Left renal pelvis (tissue), 4 donors: Measurements from ENCODE around the gene PAPPA. TPM values are rescaled to one million over a fixed set of nuclear protein-coding genes. Genes with fewer than 3 reads are reported as not detected.

Source experiments
- DNase-seq, 4 donors: peaks; one replicate each; pipeline ENCODE4 v3.0.0-alpha.2; 2013; ENCODE audit warnings: low read depth in 4 of 4, low spot score in 3 of 4
- polyA plus RNA-seq, 4 donors: library from polyadenylated mRNA; unstranded; fragments of 120-200 nt; gene quantifications; one replicate each; pipeline ENCODE4 v1.2.1, GENCODE V29; 2013; ENCODE audit not compliant: insufficient read length in 4 of 4

Gene PAPPA
- polyA plus RNA-seq, 4 donors: 1.6 to 8.8 (median 4.2) TPM

- no peak for DNase-seq
Observed at GRCh38 chr9:116334546-116335150, 181.1 kb downstream of the PAPPA start.

DNA sequence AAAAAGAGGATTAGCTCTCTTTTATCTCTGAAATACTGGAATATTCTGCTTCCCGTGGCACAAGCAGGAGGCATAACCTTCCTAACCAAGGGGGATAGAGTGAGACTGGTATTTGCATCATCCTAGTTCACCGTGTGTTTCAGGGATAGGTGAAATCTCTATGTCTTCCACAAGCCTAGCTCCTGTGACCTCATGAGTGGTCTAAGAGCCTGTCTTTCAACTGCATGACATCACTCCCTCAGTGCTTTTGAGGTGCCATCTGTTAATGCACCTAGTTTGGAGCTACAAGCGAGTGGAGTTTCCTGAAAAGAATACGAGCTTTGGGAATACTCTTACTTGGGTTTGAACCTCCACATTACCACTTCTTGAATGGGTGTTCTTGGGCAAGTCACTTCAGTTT lies 181.8 kb downstream of the PAPPA start:
- no peak for DNase-seq

DNA sequence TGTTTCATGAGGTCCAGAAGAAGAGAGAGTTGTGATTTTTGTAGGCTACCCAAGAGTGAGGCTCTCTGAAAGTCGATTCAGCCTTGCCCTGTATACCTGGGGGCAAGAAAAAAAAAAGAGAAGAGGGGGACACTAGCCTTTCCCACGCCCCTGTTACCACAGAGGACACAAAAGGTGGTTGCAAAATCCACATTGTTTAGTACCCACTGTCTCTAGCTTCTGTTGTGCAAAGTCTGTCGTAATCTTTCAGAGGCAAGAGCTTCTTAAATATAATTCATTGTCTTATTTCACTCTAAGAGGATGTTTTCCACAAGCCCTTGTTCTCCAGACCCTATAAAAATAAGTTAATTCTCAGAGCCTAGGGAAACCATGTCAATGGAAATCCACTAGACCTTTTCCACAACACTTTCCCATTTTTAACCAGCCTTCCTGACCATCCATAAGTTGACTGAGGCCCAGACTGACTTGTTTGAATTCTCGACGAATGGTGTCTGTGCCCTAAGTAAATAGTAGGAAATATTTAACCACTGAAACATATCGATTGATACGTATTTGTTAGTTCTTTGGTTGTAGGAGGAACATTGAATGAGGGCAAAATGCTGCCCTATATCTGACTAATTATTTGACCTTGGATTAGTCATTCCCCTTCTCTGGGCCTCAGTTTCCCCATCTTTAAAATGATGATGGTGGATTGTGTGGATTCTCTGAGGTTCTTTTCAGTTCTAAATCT lies 182.7 kb downstream of the PAPPA start:
- no peak for DNase-seq

DNA sequence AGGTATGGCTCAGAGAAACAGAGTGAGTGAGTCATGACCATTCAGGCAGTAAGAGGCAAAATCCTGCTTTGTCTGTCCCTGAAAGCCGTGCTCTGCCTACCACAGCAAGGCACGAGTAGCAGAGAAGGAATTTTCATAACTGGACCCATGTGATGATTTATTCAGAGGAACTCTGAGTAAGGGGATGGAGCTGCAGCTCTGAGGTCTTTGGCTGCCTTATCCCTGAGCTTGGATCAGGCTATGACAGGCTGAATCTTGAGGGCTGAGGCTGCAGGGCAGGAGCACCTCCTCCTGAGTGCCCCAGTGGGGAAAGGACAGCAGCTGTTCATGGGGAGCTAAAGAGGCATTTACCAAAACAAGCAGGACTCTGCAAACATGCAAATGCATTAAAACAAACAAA lies 183.4 kb downstream of the PAPPA start:
- DNase-seq: no peak

DNA sequence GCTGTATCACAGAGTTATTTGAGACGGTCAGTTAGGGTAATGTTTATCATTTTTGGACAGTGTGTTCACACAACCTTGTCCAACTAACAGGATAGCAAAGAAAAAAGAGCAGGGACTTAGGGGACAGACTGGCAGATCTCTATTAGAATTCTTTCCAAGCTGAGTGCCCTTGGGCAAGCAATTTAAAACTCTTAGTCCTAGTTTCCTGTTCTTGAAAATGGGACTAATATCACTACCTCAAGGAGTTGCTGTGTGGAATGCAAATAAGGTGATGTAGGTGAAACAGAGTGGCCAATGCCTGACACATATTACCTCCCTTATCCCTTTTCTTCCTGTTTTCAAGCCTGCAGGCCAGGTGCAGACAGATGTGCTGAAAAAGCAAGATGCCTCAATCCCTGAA lies 186.7 kb downstream of the PAPPA start:
- no peak for DNase-seq

DNA sequence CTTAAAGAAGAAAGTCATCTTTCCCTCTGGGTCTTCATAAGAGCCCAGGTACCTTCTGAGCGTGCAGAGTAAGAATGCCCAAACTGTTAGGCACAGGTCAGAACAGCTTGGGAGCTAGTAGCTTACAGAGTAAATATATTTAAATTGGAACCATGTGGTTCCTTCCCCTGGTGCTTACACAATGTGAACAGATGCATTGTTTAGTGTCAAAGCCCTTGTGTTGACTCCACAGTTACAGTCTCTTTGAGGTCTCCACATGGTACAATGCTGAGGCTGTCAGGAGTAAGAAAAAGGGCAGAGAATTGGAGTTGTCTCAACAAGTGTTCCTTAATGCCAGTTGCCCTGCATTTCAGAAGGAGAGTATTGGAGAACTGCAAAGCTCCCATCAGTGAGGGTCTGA lies 188.5 kb downstream of the PAPPA start:
- DNase-seq: no peak

DNA sequence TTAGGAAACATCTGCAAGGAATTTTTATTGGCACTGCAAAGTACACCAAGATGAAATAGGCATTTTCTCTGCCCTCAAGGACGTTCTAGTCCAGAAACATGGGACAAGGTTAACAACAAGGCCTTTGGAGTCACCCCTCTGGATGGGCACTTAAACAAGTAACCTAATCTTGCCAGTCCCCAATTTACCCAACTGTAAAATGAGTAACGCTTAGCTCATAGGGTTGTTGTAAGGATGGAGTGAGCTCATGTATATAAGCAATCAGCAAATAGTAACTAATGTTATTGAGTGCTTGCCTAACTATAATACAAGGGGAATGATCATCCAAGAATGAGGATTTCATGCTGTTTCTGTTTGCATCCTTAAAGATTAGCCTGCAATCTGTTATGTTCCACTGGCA lies 189.3 kb downstream of the PAPPA start:
- no peak for DNase-seq

GRCh38 chr9:116344416-116344815 lies 190.8 kb downstream of the PAPPA start:
- no peak for DNase-seq

GRCh38 chr9:116345393-116345792 lies 191.8 kb downstream of the PAPPA start:
- no peak for DNase-seq

GRCh38 chr9:116345817-116346216 lies 192.2 kb downstream of the PAPPA start:
- no peak for DNase-seq

DNA sequence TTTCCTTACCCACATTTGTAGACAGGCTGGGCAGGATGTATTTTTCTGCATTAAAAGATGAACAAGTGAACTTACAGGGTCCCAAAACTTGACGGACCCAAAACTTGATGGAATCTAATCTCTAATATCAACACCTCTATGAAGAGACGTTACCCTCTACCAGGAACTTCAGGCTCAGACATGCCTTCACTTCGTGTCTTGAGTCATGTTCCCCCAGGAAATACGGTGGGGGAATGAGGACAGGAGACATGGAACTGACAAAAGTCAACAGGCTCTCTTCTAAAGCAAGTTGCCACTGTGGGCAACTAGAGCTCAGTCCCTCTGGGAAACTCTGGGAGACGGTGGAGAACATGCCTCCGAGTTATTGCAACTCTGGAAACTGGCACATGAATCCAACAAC lies 196.1 kb downstream of the PAPPA start:
- no peak for DNase-seq

- DNase-seq: no peak
Observed at GRCh38 chr9:116350213-116350612, 196.6 kb downstream of the PAPPA start.

GRCh38 chr9:116352958-116353357 lies 199.4 kb downstream of the PAPPA start:
- no peak for DNase-seq

DNA sequence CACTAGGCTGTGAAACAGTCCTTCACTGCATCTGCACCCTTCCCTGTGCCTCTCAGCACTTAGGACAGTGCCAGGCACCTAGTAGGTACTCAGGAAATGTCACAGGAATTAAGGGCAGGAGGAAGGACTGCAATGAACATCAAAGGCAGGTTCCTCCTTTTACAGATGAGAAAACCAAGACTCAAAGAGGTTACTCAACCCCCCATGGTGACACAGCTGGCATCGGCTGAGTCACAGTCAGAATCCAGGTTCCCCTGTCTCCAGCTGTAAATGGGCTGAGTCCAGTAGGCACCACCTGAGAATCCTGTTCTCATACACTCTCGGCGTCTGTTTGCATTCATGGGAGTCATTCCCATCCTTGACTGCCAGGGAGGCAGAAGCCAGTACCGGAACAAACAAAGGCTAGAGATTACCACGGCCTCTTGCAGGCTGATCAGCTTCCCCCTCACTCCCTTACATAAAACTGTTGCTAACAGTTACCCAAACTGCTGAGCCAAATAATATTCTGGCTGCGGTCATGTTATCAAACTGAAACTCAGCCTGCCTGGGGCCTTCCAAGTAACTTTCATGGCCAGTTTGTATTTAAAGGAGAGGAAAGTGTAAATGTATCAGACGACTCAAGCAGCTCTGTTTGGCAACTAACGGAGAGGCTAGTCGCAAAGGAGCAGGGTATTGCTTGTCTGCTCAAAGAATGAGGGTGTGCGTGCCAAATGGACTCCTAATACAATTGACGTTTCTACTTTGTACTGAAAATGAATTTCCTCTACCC lies 201.7 kb downstream of the PAPPA start:
- no peak for DNase-seq

DNA sequence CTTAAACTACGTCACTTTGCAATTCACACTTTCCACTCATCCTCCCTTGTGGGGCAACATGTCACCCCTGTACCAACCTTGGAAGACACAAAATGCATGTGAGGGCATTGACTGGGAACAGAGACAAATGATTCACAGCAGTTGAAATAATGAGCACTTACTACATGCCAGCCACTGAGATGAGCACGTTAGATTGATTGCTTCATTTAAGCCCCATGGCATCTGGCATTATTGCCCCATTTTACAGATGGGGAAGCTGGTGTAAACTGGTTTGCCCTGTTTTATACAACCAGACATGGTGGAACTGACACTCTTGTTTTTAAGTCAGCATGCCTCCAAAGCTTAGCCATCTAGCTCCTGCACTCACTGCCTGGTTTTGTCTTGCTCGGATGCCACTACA lies 204.7 kb downstream of the PAPPA start:
- no peak for DNase-seq

- DNase-seq: no peak
Observed at GRCh38 chr9:116360016-116360415, 206.4 kb downstream of the PAPPA start.

DNA sequence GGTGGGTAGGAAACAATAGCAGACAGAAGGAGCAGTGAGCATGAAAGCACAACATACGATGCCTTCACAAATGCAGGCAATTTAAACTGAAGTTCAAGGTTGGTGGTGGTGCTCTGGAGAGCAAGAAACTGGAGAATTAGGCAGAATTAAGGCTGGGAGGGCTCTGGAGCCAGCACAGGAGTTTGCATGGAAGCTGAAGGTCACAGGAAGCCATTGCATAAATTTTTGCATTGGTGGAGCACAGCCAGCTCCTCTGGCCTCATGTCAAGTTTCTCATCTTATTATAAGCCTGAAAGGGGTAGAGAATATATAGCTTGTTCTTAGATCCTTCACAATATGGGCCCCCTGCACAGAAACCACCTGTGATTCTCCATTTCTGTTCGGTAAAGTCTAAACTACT lies 207.4 kb downstream of the PAPPA start:
- no peak for DNase-seq

DNA sequence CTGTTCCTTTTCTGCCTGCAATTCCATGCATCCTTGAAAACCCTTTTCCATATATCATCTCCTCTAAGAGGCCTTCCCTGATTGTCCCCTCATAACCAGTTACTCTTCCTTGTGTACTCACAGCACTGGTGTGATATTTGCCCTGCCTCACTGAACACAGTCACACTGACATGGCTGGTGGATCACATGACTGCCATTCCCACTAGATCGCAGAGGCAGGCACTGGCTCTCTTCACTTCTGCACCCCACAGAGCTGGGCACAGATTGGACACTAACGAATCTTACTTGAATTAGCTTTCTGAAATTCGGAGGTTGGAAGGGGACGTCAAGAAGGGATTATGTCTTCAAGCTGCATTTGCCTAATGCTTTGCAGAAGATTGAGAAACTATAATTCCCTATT lies 208.0 kb downstream of the PAPPA start:
- no peak for DNase-seq

- no peak for DNase-seq
Observed at GRCh38 chr9:116362493-116362892, 208.9 kb downstream of the PAPPA start.

DNA sequence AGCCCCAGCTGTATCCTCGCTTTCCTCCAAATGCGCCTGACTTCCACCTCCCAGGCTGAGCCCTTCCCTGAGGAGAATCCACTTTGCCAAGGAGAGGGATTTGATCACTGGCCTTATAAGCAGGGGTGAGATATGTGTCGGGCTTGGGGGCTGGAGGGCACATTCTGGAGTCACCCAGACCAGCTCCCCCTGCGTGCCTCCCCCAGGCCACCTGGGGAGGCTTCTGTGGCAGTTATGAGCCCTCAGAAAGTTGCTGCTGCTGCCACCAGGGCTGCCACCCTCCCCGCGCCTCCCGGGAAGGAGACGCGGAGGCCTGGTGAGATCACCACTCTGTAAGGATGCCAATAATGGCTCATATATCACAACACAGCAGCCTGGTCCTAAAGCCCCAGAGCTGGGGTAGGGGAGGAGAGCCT lies 211.5 kb downstream of the PAPPA start:
- DNase-seq: peak in 3 of 4 donors; percentile 35 to 64 (median 55)

DNA sequence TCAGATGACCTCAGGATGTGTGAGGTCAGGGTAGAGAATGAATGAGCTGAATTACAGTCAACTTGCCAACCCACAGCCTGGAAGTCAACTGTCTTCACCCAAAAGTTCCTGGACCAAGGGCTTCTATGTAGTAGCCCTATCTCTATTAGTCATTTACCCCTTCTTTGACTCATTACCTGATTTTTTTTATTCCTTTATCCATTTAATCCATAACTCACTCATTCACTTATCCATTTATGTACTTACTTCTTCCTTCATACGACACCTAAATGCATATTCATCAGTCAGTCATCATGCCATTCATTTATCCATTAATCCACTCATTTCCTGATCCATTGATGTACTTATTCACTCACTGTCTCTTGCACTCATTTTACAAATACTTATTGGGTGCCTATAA lies 212.7 kb downstream of the PAPPA start:
- DNase-seq: no peak

DNA sequence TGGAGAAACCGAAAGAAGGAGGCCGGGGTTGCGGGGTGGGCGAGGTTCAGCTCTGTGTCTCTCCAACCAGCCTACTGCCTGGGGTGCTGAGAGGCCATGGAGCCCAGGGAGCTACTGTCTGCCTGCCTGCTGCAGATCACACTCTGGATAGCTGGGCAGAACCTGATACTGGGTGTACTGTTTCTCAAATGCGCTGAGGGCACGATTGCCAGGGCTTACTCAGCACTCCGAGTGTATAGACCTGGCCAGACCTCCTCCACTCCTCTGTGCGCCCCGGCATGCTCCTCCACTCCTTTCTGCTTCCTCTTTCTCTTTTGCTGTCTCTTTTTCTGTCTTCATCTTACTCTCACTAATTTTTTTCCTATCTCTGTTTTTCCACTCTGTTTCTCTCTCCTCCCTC lies 215.1 kb downstream of the PAPPA start:
- DNase-seq: no peak
